Stimulated activated CD8-positive, alpha-beta memory T cell treated with anti-CD3 and anti-CD28 coated beads, Interleukin-7, amount 100 ng/mL, for 4 hours (primary cell): ENCODE measurements around the gene EPHB1.

ENCODE experiments used
- DNase-seq, 2 donors: peaks; one replicate each; pipeline ENCODE4 v3.0.0-alpha.2; 2020; ENCODE audit warnings: low read depth in 2 of 2

The EPHB1 gene

GRCh38 chr3:135157045-135157740 is 362.1 kb downstream of the EPHB1 start:
- DNase-seq, result no peak

GRCh38 chr3:135158520-135158919 is 363.5 kb downstream of the EPHB1 start:
- no peak for DNase-seq

GRCh38 chr3:135159681-135160247 is 364.7 kb downstream of the EPHB1 start:
- DNase-seq, result no peak

- no peak for DNase-seq
These were observed 366.4 kb downstream of the EPHB1 start for GRCh38 chr3:135161425-135161824.

- DNase-seq, result no peak
These were observed 368.6 kb downstream of the EPHB1 start for GRCh38 chr3:135163701-135164100.

- no peak for DNase-seq
These were observed 370.2 kb downstream of the EPHB1 start for GRCh38 chr3:135165260-135165659.

- no peak for DNase-seq
These were observed 371.3 kb downstream of the EPHB1 start for GRCh38 chr3:135166266-135166825.

- no peak for DNase-seq
These were observed 373.8 kb downstream of the EPHB1 start for GRCh38 chr3:135168822-135169221.

GRCh38 chr3:135169651-135170050 is 374.6 kb downstream of the EPHB1 start:
- DNase-seq, result no peak

- DNase-seq, result no peak
These were observed 375.7 kb downstream of the EPHB1 start for GRCh38 chr3:135170732-135171131.

- DNase-seq, result no peak
These were observed 377.3 kb downstream of the EPHB1 start for GRCh38 chr3:135172191-135172869.

- no peak for DNase-seq
These were observed 380.7 kb downstream of the EPHB1 start for GRCh38 chr3:135175728-135176277.

- no peak for DNase-seq
These were observed 381.8 kb downstream of the EPHB1 start for GRCh38 chr3:135176881-135177280.

- no peak for DNase-seq
These were observed 383.5 kb downstream of the EPHB1 start for GRCh38 chr3:135178566-135178965.

- no peak for DNase-seq
These were observed 386.3 kb downstream of the EPHB1 start for GRCh38 chr3:135181408-135181807.

- no peak for DNase-seq
These were observed 387.4 kb downstream of the EPHB1 start for GRCh38 chr3:135182364-135182998.

- DNase-seq, result no peak
These were observed 395.6 kb downstream of the EPHB1 start for GRCh38 chr3:135190658-135191057.

- DNase-seq, result no peak
These were observed 396.6 kb downstream of the EPHB1 start for GRCh38 chr3:135191708-135192107.

GRCh38 chr3:135192929-135193328 is 397.9 kb downstream of the EPHB1 start:
- DNase-seq, result no peak

- no peak for DNase-seq
These were observed 402.2 kb downstream of the EPHB1 start for GRCh38 chr3:135197246-135197645.

- no peak for DNase-seq
These were observed 402.8 kb downstream of the EPHB1 start for GRCh38 chr3:135197856-135198255.

GRCh38 chr3:135199137-135199536 is 404.1 kb downstream of the EPHB1 start:
- DNase-seq, result no peak
